ENCODE data around the gene IPO11. TPM values are rescaled to one million over a fixed set of nuclear protein-coding genes. Genes with fewer than 3 reads are reported as not detected.

The IPO11 gene
- total and polyA plus RNA-seq, 9 donors: 20.0 to 27.7 (median 22.4) TPM

DNA sequence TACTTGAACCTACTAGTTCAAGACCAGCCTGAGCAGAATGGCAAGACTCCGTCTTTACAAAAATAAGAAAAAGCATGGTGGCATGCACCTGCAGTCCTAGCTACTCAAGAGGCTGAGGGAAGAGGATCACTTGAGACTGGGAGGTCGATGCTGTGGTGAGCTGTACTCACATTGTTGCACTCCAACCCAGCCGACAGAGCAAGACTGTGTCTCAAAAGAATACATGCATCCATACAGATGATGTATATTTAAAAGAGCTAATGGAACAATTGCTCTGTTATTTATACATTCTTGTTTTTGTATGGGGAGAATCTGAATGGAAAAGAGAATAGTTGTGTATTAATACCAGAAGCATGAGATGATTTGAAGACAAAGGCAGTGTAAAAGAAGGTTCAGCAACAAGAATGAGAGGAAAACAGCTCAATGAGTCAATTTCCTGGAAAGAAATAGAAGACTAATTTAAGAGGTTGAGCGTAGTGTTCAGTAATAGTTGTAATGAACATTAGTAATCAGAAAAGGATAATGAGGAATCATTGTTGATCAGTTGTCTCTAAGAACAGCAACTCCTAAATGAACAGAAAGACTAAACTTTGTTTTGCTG lies 164.1 kb downstream of the IPO11 start:
- no peak for DNase-seq
- Histone ChIP-seq H3K36me3 (ENCODE audit: control insufficient read depth, insufficient read depth, low read length) (no peaks in the 10 kb centered on the region), H3K4me1 (ENCODE audit: control insufficient read depth, insufficient read depth, low read length) (no peaks in the 10 kb centered on the region), H3K9me3 (replicated peaks; ENCODE audit: control insufficient read depth, low read depth, low read length) (no peaks in the 10 kb centered on the region), H3K4me3 (ENCODE audit: low read length) (no peak overlapping the region), H3K27ac (ENCODE audit: low read length) (no peak overlapping the region), H3K27me3 (ENCODE audit: control insufficient read depth, insufficient read depth, low read length) (no peaks in the 10 kb centered on the region)
- WGBS (ENCODE audit: insufficient coverage): no CpG with 5 or more reads among the region's 4 CpGs

DNA sequence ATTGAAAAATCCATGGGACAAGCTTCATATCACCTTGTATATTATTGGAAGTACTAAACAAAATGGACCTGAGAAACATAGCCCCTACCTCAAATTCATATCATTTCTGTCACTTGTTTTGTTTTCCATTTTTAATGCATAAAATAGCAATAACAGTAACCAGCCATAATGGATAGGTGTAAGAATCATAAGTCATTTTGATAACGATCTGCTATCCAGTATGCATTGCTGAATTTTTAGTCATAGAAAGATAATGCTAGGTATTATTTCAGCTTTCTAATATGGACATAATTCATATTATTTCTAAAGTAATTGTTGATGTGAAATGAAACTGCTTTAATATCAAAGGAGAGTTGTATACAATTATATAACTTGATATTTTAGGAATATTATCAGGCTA lies 164.9 kb downstream of the IPO11 start:
- Histone ChIP-seq H3K9me3 (replicated peaks; ENCODE audit: control insufficient read depth, low read depth, low read length) (no peaks in the 10 kb centered on the region), H3K27me3 (ENCODE audit: control insufficient read depth, insufficient read depth, low read length) (no peaks in the 10 kb centered on the region), H3K36me3 (ENCODE audit: control insufficient read depth, insufficient read depth, low read length) (no peaks in the 10 kb centered on the region), H3K27ac (ENCODE audit: low read length) (no peak overlapping the region), H3K4me3 (ENCODE audit: low read length) (no peak overlapping the region), H3K4me1 (ENCODE audit: control insufficient read depth, insufficient read depth, low read length) (no peaks in the 10 kb centered on the region)
- WGBS (ENCODE audit: insufficient coverage): no CpG with 5 or more reads among the region's 1 CpG
- DNase-seq: no peak

DNA sequence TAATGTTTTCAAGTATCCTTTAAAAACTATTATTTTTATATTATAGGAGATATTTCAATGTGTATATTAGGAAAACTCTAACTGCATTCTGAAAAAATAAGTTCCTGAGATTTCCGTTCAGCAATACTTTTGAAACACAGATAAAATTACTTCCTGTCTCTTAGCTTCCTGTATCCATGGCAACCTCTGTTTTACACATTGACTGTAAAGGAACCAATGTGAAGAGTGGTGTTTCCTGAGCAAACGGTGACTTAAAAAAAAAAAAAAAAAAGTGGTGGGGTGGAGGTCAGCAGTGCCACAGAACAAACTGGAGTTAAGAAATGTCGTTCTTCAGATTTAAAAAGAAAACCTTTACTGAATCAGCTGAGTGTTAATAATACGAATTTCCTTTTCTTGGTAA lies 166.0 kb downstream of the IPO11 start, which contains the start of gene LRRC70:
Gene LRRC70, plus strand, starts transcription at position 280 of the 400 bp plus-strand sequence. CDS start 620 bp downstream, outside the sequence.
- Histone ChIP-seq H3K27me3 (ENCODE audit: control insufficient read depth, insufficient read depth, low read length) (no peaks in the 10 kb centered on the region), H3K9me3 (replicated peaks; ENCODE audit: control insufficient read depth, low read depth, low read length) (no peaks in the 10 kb centered on the region), H3K4me3 (ENCODE audit: low read length) (peak within 1 kb of the TSS; percentile 15), H3K36me3 (ENCODE audit: control insufficient read depth, insufficient read depth, low read length) (no peaks in the 10 kb centered on the region), H3K4me1 (ENCODE audit: control insufficient read depth, insufficient read depth, low read length) (no peaks in the 10 kb centered on the region), H3K27ac (ENCODE audit: low read length) (peak within 1 kb of the TSS; percentile 30)
- WGBS (ENCODE audit: insufficient coverage): no CpG with 5 or more reads among the region's 4 CpGs
- peak; percentile 89 for DNase-seq

DNA sequence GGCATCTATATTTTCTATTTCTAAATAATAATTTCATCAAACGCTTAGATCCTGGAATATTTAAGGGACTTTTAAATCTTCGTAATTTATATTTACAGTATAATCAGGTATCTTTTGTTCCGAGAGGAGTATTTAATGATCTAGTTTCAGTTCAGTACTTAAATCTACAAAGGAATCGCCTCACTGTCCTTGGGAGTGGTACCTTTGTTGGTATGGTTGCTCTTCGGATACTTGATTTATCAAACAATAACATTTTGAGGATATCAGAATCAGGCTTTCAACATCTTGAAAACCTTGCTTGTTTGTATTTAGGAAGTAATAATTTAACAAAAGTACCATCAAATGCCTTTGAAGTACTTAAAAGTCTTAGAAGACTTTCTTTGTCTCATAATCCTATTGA lies 167.2 kb downstream of the IPO11 start:
- DNase-seq: no peak
- no CpG with 5 or more reads among the region's 5 CpGs for WGBS (ENCODE audit: insufficient coverage)

DNA sequence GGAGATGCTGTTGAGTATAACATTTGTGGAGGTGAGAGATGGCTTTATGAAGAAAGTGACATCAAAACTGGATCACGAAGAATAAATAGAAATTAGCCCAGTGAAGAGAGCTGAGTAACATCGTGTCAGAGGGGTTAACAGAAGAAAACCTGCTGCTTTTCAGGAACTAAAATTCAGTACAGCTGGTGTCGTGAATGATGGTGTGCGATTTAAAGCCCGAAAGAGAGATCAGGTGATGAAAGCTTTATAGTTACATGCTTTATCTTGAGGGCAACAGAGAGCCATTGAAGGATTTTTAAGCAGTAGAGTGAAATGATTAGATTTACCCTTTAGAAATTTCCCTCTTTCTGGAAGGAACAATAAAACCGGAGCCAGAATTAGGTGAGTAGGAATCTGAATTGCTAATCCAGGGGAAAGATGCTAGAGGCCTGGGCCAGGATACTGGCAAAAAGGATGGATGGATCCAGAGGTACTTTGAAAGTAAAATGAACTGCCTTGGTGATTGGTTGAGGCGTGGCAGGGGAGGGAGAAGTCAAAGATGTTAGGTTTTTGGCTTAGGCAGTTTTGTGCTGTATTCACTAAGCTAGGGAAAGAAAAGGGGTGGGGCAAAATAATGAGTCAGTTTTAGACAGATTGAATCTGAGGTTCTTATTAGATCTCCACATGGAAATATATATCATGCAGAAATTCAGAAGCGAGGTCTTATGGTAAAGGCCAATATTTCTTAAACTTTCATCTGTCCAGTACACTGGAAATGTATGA lies 169.5 kb downstream of the IPO11 start:
- 51% methylated on average over 5 of the region's 8 CpGs for WGBS (ENCODE audit: insufficient coverage)
- Histone ChIP-seq H3K27ac (ENCODE audit: low read length) (no peak overlapping the region), H3K27me3 (ENCODE audit: control insufficient read depth, insufficient read depth, low read length) (no peaks in the 10 kb centered on the region), H3K36me3 (ENCODE audit: control insufficient read depth, insufficient read depth, low read length) (no peaks in the 10 kb centered on the region), H3K9me3 (replicated peaks; ENCODE audit: control insufficient read depth, low read depth, low read length) (no peaks in the 10 kb centered on the region), H3K4me3 (ENCODE audit: low read length) (no peak overlapping the region), H3K4me1 (ENCODE audit: control insufficient read depth, insufficient read depth, low read length) (no peaks in the 10 kb centered on the region)
- peak; percentile 7 for DNase-seq

More for the DNA sequence above, 167.2 kb downstream of the IPO11 start:
- no peaks in the 10 kb centered on the region for H3K36me3 ChIP-seq (ENCODE audit: control insufficient read depth, insufficient read depth, low read length)
- H3K27me3 ChIP-seq (ENCODE audit: control insufficient read depth, insufficient read depth, low read length): no peaks in the 10 kb centered on the region
- no peak overlapping the region for H3K4me3 ChIP-seq (ENCODE audit: low read length)
- H3K27ac ChIP-seq (ENCODE audit: low read length): no peak overlapping the region
- H3K4me1 ChIP-seq (ENCODE audit: control insufficient read depth, insufficient read depth, low read length): no peaks in the 10 kb centered on the region
- H3K9me3 ChIP-seq (replicated peaks; ENCODE audit: control insufficient read depth, low read depth, low read length): no peaks in the 10 kb centered on the region

DNA sequence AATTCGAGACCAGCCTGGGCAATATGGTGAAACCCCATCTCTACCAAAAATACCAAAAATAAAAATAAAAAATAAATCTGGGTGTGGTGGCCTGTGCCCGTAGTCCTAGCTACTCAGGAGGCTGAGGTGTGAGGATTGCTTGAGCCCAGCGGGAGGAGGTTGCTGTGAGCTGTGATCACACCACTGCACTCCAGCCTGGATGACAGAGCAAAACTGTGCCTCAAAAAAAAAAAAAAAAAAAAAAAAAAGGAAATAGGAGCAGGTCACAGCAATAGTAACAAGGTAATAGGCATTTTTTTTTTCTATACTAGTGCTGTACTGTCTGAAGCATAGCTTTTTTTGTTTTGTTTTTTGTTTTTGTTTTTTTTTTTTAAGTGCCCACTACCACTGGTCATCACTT lies 171.8 kb downstream of the IPO11 start:
- Histone ChIP-seq H3K27ac (ENCODE audit: low read length) (no peak overlapping the region), H3K4me3 (ENCODE audit: low read length) (no peak overlapping the region)

DNA sequence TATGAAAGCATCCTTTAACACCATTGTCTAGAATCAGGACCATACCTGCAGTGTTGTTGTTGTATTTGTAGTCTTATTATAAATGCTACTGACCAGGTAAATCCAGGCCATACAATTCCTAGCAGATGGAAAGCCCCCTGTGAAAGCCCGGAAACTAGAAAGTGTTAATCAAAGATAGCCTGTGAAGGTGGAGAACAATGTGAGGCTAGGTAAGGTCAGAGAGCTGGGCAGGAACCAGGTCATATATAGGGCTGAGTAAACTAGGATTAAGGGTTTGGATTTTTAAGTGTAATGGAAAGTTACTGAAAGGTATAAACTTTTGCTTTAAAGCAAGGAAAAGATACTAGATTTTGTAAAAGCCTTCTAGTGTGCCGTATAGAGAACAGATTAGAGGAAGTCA lies 172.7 kb downstream of the IPO11 start:
- DNase-seq: no peak

More for the DNA sequence above, 171.8 kb downstream of the IPO11 start:
- Histone ChIP-seq H3K4me1 (ENCODE audit: control insufficient read depth, insufficient read depth, low read length) (no peaks in the 10 kb centered on the region), H3K9me3 (replicated peaks; ENCODE audit: control insufficient read depth, low read depth, low read length) (no peaks in the 10 kb centered on the region), H3K27me3 (ENCODE audit: control insufficient read depth, insufficient read depth, low read length) (no peaks in the 10 kb centered on the region), H3K36me3 (ENCODE audit: control insufficient read depth, insufficient read depth, low read length) (peaks cover 2% of the 10 kb centered on the region)
- no CpG with 5 or more reads among the region's 3 CpGs for WGBS (ENCODE audit: insufficient coverage)
- no peak for DNase-seq

DNA sequence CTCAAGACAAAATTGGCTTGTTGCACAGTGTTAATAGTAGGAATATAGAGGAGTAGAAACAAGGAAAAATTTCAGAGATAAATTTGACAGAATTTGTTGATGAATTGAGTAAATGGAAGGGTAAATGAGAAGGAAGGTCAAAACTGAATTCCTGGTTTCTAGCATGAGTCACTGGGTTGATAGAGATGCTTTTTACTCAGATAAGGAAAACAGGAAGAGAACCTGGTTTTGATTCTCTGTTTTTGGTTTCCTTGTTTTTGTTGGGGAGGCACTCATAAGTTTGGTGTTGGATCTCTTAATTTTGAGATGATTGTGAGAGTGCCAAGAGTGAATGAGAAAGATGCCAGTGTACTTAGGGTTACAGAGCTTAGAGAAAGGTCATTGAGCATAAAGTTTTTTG lies 173.2 kb downstream of the IPO11 start:
- Histone ChIP-seq H3K4me1 (ENCODE audit: control insufficient read depth, insufficient read depth, low read length) (no peaks in the 10 kb centered on the region), H3K9me3 (replicated peaks; ENCODE audit: control insufficient read depth, low read depth, low read length) (no peaks in the 10 kb centered on the region), H3K27ac (ENCODE audit: low read length) (no peak overlapping the region), H3K4me3 (ENCODE audit: low read length) (no peak overlapping the region), H3K36me3 (ENCODE audit: control insufficient read depth, insufficient read depth, low read length) (peaks cover 2% of the 10 kb centered on the region), H3K27me3 (ENCODE audit: control insufficient read depth, insufficient read depth, low read length) (no peaks in the 10 kb centered on the region)
- DNase-seq: no peak

More for the DNA sequence above, 172.7 kb downstream of the IPO11 start:
- H3K27ac ChIP-seq (ENCODE audit: low read length): no peak overlapping the region
- WGBS (ENCODE audit: insufficient coverage): 75% methylated on average over 2 of the region's 2 CpGs
- H3K4me1 ChIP-seq (ENCODE audit: control insufficient read depth, insufficient read depth, low read length): no peaks in the 10 kb centered on the region
- peaks cover 2% of the 10 kb centered on the region for H3K36me3 ChIP-seq (ENCODE audit: control insufficient read depth, insufficient read depth, low read length)
- no peak overlapping the region for H3K4me3 ChIP-seq (ENCODE audit: low read length)
- H3K9me3 ChIP-seq (replicated peaks; ENCODE audit: control insufficient read depth, low read depth, low read length): no peaks in the 10 kb centered on the region
- no peaks in the 10 kb centered on the region for H3K27me3 ChIP-seq (ENCODE audit: control insufficient read depth, insufficient read depth, low read length)

DNA sequence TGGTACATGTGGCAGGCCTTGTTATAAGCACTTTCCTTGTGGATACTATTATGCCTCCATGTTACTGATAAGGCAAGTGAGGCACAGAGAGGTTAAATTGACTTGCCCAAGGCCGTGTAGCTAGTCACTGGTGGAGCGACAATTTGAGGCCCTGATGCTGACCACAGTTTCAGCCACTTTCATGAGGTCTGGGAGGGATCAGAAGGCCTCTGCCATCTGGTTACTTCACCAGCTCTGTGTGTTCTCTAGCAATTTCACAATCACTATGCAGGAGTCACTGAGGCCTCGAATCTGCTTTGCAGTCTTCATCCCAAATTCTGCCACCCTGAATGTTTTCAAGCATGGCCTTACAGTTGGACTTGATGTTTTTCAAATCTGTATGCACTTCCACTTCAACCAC lies 175.2 kb downstream of the IPO11 start:
- 74% methylated on average over 3 of the region's 3 CpGs for WGBS (ENCODE audit: insufficient coverage)
- Histone ChIP-seq H3K9me3 (replicated peaks; ENCODE audit: control insufficient read depth, low read depth, low read length) (no peaks in the 10 kb centered on the region), H3K27ac (ENCODE audit: low read length) (no peak overlapping the region), H3K4me3 (ENCODE audit: low read length) (no peak overlapping the region), H3K36me3 (ENCODE audit: control insufficient read depth, insufficient read depth, low read length) (peaks cover 5% of the 10 kb centered on the region), H3K4me1 (ENCODE audit: control insufficient read depth, insufficient read depth, low read length) (no peaks in the 10 kb centered on the region), H3K27me3 (ENCODE audit: control insufficient read depth, insufficient read depth, low read length) (no peaks in the 10 kb centered on the region)
- no peak for DNase-seq

DNA sequence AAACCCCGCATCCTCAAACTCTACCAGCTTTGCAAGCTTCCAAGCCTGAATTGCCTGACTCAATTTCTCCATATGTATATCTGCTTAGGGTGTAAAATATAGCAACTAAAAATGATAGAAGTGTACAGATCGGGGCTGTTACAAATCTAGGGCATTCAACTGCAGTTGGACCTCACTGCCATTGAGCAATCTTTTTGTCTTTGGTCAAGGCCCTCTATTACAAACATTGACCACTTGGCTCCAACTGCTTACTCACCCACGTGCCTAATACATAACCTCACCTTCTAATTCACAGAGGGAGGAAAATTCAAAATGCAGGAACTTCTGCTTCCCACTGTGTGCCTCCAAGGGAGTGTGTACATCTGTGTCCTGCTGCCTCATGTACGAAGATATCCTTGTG lies 176.1 kb downstream of the IPO11 start:
- H3K36me3 ChIP-seq (ENCODE audit: control insufficient read depth, insufficient read depth, low read length): peaks cover 7% of the 10 kb centered on the region
- whole genome bisulfite sequencing (ENCODE audit: insufficient coverage): 90% methylated on average over 3 of the region's 4 CpGs
- no peaks in the 10 kb centered on the region for H3K4me1 ChIP-seq (ENCODE audit: control insufficient read depth, insufficient read depth, low read length)
- H3K27ac ChIP-seq (ENCODE audit: low read length): no peak overlapping the region
- H3K27me3 ChIP-seq (ENCODE audit: control insufficient read depth, insufficient read depth, low read length): no peaks in the 10 kb centered on the region
- no peak overlapping the region for H3K4me3 ChIP-seq (ENCODE audit: low read length)
- no peak for DNase-seq
- no peaks in the 10 kb centered on the region for H3K9me3 ChIP-seq (replicated peaks; ENCODE audit: control insufficient read depth, low read depth, low read length)

Data from muscle of leg (tissue), 11 donors.